Cardiac muscle cell (in vitro differentiated cells and primary cell): ENCODE data around the gene NCAPD2. TPM values are rescaled to one million over a fixed set of nuclear protein-coding genes. Genes with fewer than 3 reads are reported as not detected.

ENCODE experiments used
- DNase-seq, 2 donors: peaks; one replicate each; pipeline versions ENCODE4 v3.0.0 to v3.0.0-alpha.2; 2010 to 2017; ENCODE audit warnings: low read depth in 1 of 2, low spot score in 1 of 2
- H3K27ac ChIP-seq: fragments of 200-600 bp; sonication (generic); 2 replicates; pipeline ENCODE4 v1.5.1; 2016
- H3K27me3 ChIP-seq: fragments of 200-600 bp; sonication (generic); 2 replicates; pipeline ENCODE4 v1.6.0; 2016; ENCODE audit warnings: control low read depth
- H3K36me3 ChIP-seq: fragments of 200-600 bp; sonication (generic); 2 replicates; pipeline ENCODE4 v1.5.1; 2016; ENCODE audit warnings: control low read depth
- H3K4me1 ChIP-seq: fragments of 200-600 bp; sonication (generic); 2 replicates; pipeline ENCODE4 v1.8.1; 2017; ENCODE audit warnings: low read depth, mild to moderate bottlenecking, mixed run types
- H3K4me3 ChIP-seq: fragments of 200-600 bp; sonication (generic); 2 replicates; pipeline ENCODE4 v1.5.1; 2016; ENCODE audit warnings: mild to moderate bottlenecking
- H3K9me3 ChIP-seq: fragments of 200-600 bp; sonication (generic); 2 replicates; pipeline ENCODE4 v1.5.1; 2017; ENCODE audit warnings: low read depth, mild to moderate bottlenecking, control low read depth
- CTCF ChIP-seq: IDR thresholded peaks from 2 replicates; pipeline ENCODE4 v1.5.1; 2012; ENCODE audit warnings: low read depth, mild to moderate bottlenecking, low read length
- polyA plus RNA-seq: library from polyadenylated mRNA; unstranded; fragments of >200 nt; fragmentation: Nextera tagmentation; extraction: Ambion mirVana; gene quantifications from 2 replicates; pipeline ENCODE4 v1.2.1, GENCODE V29; 2016
- total RNA-seq: library from RNA; depleted of rRNA; stranded (reverse); fragments of >200 nt; gene quantifications from 2 replicates; pipeline ENCODE4 v1.2.3, GENCODE V29; 2016

NCAPD2 gene
- 134 and 156 TPM in 2 replicates for total RNA-seq
- 20.2 and 70.7 TPM in 2 replicates for polyA plus RNA-seq

GRCh38 chr12:6493497-6494257, at the start of gene NCAPD2:
NCAPD2 (plus strand) TSS chr12:6494102; CDS start chr12:6495099, 997 bp downstream.
- no peak for TF ChIP-seq CTCF
- no peaks in the 10 kb centered on the region for H3K9me3 ChIP-seq
- H3K4me1 ChIP-seq = peaks cover 14% of the 10 kb centered on the region
- peak within 1 kb of the TSS; percentile 93 for H3K27ac ChIP-seq
- peaks cover 24% of the 10 kb centered on the region for H3K36me3 ChIP-seq
- no peaks in the 10 kb centered on the region for H3K27me3 ChIP-seq
- peak within 1 kb of the TSS; percentile 69 for H3K4me3 ChIP-seq
- DNase-seq = peak; percentile 96 to 98

- Histone ChIP-seq H3K4me3 (no peak within 1 kb of the TSS), H3K36me3 (no peaks in the 10 kb centered on the region), H3K4me1 (no peaks in the 10 kb centered on the region), H3K27ac (no peak within 1 kb of the TSS), H3K27me3 (no peaks in the 10 kb centered on the region), H3K9me3 (no peaks in the 10 kb centered on the region)
- DNase-seq = no peak
- no peak for TF ChIP-seq CTCF
These were observed 48.9 kb upstream of the NCAPD2 start, which contains the start of gene CD27 for GRCh38 chr12:6444704-6445688. CD27 (plus strand) TSS chr12:6444955; CDS start chr12:6445096, 141 bp downstream.

- no peak for TF ChIP-seq CTCF
- H3K4me1 ChIP-seq = peaks cover 24% of the 10 kb centered on the region
- peak overlapping the region; percentile 25 for H3K4me3 ChIP-seq
- H3K36me3 ChIP-seq = no peaks in the 10 kb centered on the region
- no peak for DNase-seq
- no peaks in the 10 kb centered on the region for H3K27me3 ChIP-seq
- H3K27ac ChIP-seq = peak overlapping the region; percentile 92
- H3K9me3 ChIP-seq = no peaks in the 10 kb centered on the region
These were observed 43.6 kb upstream of the NCAPD2 start for GRCh38 chr12:6450091-6450868.

- no peaks in the 10 kb centered on the region for H3K27me3 ChIP-seq
- peaks cover 24% of the 10 kb centered on the region for H3K4me1 ChIP-seq
- peak overlapping the region; percentile 25 for H3K4me3 ChIP-seq
- no peak for DNase-seq
- H3K27ac ChIP-seq = peak overlapping the region; percentile 92
- no peak for TF ChIP-seq CTCF
- H3K9me3 ChIP-seq = no peaks in the 10 kb centered on the region
- H3K36me3 ChIP-seq = no peaks in the 10 kb centered on the region
These were observed 43.0 kb upstream of the NCAPD2 start for GRCh38 chr12:6450869-6451347.
